Glomerular endothelial cell (primary cell): Measurements from ENCODE around the gene CDC42BPB. TPM values are rescaled to one million over a fixed set of nuclear protein-coding genes. Genes with fewer than 3 reads are reported as not detected.
"Not testable (repeated sequence)": the region's sequence is repeated elsewhere in the genome, so short reads cannot be mapped to it uniquely, and the experiment has no call there.

Experiments used
- DNase-seq: peaks from one replicate; pipeline ENCODE4 v3.0.0-alpha.2; 2011; ENCODE audit warnings: low read depth, low spot score; ENCODE audit errors: extremely low read depth
- total RNA-seq: library from RNA; depleted of rRNA; stranded (reverse); fragments of >200 nt; gene quantifications from 2 replicates; pipeline ENCODE4 v1.2.3, GENCODE V29; 2015

Gene CDC42BPB
- total RNA-seq, 1 donor from 2014 or later, result 191 TPM

DNA sequence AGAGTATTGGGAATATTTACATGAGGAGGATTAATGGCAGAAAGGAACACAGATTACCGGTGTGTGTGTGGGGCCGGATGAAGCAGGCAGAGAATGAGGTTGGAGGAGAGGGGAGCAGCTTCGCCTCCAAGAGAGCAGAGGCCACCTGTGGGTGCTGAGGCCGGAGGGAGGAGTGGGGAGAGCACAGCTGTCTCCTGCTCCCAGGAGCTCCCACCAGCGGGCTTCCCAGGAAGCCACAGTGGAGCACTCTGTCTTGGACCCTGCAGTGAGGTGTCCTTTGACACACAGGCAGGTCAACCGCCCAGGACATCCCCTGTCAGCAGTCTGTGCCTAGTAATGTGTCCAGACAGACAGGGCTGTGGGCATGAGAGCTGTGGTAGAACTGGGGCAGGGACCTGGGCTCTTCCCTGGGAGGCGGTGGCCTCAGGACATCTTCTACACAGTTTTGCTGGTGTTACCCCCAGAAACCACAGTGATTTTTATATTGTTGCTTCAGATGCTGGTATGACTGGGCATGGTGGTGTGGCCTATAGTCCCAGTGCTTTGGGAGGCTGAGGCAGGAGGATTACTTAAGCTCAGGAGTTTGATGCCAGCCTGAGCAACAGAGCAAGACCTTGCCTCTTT is 153.3 kb downstream of the CDC42BPB start:
- no peak for DNase-seq

DNA sequence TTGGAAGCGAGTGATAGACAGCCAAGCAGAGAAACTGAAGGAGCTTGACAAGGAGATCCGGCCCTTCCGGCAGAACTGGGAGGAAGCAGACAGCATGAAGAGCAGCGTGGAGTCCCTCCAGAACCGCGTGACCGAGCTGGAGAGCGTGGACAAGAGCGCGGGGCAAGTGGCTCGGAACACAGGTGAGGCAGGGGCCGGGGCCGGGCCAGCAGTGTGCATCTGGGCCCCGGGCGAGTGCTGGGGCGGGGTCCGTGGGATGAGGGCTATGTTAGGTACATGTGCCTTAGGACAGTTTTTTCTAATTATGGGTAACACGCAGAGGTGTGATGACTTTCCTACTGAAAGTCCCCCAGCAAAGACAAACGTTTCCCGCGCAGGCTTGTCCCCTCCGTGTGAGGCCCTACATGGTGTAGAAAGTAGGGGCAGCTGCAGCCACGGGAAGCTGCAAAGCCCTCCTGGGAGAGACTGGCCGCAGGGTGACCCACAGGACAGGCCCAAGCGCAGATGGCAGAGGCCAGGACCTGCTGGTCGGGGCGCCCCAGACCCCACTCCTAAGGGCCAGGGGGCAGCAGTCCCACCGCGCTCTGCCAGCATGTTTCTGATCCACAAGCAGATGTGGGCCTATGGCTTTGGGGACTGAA is 154.0 kb downstream of the CDC42BPB start:
- no peak for DNase-seq

DNA sequence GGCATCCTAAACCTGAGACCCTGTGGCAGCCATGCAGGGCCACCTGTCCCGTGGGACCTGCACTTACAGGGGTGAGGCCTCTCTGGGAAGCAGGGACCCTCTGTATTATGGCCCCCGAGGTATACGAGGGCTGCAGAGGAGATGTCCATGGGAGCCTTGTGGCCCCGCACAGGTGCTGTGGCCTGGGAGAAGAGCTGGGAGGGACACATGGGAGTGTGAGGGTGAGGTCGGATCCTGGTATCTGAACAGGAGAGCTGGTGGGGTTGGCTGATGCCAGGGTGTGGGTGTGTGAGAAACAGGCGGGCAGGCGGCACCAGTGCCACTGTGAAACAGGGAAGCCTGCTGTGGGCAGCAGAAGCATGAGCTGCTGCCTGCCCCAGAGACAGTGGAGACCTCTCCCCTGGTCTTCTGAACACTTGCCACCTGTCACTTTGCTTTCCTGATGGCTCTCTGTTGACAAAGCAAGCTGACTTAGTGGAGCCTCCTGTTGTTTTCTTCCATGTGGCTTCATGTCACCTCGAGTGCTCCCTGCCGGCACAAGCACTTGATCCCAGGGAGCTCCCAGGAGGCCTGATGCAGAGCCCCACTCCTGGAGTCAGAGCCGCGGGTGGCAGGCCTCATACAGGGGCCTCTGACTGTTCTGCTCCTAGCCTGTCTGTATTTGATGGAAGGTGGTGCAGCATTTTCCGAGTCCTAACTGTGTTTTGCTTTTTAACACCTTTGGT is 154.7 kb downstream of the CDC42BPB start:
- no peak for DNase-seq

DNA sequence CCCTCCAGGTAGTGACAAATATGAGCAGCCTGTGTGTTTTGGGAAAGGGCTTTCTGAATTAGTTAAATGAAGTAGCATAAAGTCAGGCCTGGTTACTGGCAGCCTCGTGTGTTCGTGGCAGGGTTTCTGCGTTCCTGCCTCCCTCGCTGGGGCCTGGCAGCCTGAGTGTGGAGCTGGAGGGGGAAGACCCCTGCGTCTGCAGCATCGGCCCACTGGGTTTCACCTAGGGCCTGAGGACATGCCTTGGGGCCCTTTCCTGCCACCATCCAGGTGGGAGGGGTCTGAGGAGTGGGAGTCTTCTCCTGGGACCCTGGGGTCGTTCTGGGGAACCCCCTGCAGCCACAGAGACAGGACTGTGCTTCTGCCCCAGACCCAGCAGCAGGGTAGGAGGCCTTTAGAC is 155.3 kb downstream of the CDC42BPB start:
- no peak for DNase-seq

DNA sequence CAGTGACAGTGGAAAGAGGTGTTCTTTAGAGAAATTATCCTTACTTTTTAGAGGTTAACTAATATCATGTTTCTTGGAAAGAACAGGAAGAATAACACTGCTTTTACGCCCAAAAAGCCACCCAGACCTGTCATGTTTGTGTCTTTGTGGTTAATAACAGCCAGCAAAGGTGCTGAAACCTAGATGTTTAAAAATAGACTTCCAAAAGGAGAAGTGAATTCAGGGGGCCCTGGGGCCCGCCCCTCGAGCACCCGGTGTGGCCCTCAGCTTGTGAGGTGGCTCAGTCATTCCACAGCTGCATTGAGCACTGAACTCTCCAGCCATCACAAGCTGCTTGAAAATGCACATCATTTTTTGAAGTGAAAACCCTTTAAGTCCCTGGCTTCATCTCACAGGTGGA is 155.7 kb downstream of the CDC42BPB start:
- no peak for DNase-seq

DNA sequence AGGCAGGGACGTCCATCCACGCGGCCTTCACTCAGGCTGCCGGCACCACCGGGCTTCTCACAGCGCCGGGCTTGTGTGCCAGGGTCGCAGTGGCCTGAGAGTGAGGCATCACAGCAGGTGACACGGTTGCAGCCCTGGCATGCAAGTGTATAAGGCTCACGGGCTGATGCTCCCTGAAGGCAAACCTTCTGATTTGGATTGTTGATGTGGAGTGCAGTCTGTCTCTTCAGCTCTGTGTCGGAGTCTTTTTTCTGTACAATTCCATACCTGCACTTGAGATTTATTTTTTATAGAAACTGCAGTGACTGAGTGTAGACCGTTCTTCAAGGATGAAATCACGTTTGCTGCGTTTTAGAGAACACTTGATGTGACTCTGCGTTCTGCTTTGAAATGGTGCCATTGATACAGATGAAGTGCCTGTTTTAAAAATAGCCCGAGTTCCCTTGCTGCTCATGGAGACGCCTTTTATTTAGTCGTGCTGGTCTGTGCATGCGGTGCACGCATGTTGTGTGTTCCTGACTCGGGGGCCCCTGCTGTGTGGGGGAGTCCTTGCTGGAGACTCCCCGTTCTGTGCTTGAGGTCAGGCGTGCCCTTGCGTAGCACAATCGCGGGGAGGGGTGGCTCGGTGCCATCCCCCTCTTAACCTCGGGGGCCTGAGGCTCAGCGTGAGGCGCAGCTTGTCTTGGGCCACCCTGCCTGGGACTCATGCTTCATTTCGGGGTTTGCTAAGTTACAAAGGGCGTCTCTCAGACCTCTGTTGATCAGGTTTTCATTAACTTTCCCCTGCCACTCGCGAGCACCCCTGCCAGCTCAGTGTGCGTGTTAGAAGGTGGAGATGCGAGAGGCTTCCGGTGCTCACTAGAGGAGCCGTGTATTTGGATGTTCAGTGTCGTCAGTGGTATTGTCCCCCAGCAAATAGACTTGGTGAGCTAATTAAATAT is 156.4 kb downstream of the CDC42BPB start:
- DNase-seq, result no peak

DNA sequence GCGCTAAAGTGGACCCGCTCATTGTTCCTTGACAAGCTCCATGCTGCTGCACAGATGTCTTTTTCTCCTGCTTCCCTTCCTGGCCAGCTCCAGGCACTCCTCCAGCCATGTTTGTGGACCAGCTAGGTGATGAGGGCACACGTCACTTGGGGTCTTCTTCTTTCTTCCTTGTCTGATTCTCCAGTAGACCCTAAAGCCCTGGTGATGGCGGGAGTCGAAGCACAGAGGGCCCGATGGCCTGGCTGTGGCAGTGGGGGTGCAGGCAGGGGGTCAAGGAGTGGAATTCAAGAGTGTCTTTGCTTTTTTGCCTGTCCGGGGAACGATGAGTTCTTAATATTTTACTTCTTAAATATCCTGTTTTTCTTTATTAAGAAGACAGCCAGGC is 157.8 kb downstream of the CDC42BPB start:
- DNase-seq, result no peak

DNA sequence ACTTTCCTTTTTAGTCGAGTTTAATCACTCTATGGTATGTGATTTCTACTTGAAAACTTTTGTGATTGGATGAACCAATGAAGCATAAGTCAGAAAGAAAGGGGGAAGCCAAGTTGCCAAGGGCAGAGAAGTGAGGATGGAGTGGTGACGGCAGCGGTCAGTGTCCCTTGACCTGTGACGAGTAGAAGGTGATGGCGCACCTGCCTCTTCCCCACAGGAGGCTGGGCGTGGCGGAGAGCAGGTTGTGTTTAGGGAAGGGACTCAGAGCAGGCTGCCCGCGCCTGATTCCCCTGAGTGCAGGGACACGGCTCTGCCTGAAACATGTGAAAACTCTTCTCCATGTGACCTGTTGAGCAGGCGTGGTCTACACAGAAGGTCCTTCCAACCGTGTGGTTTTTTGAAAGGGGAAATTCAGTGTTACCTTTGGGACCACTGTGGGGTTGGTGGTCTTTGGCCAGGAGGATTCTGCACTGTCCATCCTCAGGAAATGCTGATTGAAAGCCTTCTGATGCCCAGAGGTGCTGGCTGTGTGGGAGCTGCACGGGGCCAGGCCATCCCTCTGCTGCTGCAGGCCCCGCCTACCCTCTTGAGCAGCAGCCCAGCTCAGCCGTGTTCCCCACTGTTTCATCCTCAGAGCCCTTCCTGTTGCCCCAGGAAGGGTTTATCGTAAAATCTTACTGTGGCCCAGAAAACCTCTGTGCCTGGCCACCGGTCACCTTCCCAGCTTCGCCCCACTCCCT is 158.4 kb downstream of the CDC42BPB start:
- DNase-seq, result no peak

DNA sequence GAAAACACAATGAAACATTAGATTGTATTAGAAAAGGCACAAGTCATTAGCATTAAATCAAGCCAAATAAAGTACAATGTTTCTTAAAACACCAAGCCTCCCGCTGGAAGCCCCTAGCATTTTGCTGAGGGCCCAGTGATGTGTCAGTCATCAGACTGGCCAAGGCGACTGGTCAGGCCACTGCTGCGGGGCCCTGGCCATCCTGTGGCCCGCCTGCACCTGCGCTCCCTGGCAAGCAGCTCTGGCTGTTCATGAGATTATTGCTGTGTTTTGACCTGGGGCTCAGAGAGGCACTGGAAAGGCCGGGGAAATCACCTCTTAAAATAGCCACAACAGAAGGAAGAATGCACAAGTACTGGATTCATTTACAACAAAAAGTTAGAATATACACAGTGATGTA is 159.1 kb downstream of the CDC42BPB start:
- DNase-seq, result no peak

DNA sequence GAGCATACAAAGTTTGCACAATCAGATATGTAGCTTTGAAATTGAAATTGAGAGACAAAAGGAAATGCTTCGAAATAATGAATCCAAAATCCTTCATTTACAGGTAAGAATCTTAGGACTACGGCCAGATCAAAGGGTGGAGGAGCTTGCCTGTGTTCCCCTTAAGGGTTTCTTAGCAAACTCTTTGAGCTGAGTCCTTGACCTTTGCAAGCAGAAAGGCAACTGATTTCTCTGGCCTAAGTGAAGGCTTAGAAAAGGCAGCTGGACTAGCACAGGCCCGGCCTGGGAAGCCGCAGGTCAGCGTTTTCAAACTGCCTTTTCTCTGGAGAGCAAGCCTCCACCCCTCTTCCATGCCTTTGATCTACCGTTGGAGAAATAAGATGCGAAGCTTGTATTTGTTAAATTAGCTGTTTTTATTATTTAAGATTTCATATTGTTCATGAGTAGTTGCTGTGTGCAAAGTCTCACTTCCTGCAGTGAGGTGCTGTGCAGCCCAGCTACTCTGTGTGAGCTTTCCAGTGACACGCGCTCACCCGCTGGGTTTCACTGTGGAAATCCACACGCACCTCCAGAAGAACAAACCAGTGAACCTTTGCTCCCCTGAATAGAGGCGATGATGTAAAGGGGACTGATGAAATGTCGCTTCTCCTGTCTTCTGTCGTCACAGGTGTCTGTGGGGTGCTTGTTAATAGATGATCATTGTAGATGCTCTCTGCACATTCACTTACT is 159.9 kb downstream of the CDC42BPB start:
- DNase-seq, result no peak

DNA sequence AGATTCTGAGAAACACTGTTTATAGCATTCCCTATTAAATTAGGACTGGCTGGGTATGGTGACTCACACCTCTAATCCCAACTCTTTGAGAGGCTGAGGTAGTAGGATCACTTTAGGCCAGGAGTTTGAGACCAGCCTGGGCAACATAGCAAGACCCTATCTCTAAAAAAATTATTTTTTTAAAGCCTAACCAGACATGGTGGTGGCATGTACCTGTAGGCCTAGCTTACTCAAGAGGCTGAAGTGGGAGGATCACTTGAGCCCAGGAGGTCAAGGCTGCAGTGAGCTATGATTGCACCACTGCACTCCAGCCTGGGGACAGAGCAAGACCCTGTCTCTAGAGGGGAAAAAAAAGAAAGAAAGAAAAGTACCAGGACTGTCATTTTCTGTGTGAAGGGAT is 160.6 kb downstream of the CDC42BPB start:
- not testable (repeated sequence) for DNase-seq

DNA sequence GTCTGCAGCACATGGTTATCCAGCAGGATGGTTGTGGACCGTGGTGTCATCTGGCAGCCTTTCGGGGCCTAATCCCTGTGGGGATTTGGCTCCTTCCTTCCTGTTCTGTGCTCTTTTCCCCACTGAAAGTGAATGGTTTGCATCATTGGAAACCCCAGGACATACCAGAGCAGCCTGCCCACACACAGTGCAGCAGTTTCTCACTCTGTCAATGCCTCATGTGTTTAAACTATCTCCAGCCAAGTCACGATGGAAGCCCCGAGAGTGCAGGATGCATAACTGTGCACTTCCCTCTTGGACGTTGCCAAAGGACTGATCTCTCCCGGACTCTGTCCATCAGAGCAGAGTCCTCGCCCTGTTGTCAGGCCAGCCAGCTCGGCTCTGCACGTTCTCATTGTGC is 163.9 kb downstream of the CDC42BPB start:
- no peak for DNase-seq

DNA sequence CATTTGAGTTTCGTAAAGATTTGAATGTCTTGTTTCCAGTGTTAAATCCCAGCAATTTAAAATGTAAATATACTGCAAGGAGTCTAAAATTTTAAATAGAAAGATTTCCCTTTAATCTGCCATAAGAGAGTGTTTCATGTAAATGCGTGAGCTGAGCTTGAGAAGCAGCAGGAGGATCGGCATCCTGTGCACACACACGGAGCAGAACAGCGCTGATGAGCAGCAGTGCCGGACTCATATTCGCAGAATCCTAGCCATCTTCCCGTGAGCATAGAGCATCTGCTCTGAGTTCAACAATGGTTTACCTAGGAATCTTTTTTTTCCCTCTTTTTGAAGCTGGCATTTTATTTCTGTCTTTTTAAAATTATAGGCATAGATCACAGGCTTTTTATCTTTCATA is 164.7 kb downstream of the CDC42BPB start:
- DNase-seq, result no peak

DNA sequence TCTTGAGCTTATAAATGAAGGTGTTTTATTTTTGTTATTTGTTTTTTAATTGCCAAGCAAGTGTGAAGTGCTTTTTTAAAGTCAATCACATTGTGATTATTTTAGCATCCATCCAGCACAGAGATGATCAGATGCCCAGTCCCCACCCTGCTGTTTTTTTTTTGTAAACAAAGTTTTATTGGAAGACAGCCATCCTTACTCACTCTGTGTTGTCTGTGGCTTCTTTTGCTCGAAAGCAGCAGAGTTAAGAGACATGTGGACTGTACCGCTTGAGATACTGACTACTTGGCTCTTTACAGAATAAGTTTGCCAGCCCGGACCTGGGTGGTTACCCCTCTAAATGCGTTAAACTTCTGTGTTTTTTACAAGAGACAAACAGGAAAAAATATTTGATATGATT is 165.8 kb downstream of the CDC42BPB start:
- DNase-seq, result no peak

DNA sequence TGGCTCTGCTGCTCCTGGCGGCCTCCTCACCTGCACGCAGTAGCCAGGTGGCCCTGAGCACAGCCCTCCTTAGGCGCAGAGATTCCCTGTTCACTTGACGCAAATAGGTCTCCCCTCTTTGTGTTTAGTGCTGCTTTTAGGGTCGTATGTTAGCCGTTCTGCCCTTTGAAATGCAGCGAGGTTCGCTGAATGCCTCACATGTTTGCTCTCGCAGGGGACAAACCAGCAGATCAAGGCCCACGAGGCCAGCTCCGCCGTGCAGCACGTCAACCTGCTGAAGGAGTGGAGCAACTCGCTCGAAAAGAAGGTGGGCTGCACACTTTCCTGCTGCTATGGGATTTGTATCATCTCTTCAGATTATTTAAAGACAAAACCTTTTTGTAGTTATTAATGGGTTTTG is 166.2 kb downstream of the CDC42BPB start:
- no peak for DNase-seq

DNA sequence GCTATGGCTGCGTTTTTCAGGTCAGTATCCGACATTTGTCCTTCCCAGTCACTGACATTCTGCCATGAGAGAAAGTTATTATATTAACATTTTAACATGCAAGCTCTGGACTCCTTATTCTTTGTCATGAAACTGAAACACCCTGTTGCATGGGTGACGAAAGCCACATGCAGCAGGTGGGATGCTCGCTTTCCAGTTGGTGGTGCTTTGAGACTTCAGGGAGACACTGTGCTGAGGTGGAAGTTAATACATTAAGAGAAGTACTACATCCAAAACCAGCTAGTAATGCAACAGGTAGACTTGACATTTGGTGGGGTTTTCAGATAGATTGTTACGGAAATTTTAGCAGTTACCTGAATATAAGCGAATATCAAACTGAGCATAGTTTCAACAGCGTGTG is 167.7 kb downstream of the CDC42BPB start:
- no peak for DNase-seq

DNA sequence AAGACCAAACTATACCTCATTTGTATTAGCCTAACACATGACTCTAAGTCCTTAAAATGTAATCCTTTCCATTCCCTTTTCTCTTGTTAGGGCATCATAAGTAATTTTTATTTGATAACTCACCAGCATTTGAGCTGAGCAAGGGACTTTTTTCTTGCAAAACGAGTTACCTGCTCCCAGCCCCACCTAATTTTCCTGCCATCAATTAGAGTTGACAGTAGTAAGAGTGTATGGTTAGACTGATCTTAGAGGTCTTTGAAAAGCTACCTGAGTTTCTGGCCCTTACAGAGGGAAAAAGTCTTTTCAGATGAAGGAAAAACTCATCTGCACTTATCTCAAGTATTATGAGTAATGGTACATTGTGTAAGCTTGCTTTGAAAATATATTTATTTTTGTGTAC is 168.6 kb downstream of the CDC42BPB start:
- DNase-seq, result no peak

DNA sequence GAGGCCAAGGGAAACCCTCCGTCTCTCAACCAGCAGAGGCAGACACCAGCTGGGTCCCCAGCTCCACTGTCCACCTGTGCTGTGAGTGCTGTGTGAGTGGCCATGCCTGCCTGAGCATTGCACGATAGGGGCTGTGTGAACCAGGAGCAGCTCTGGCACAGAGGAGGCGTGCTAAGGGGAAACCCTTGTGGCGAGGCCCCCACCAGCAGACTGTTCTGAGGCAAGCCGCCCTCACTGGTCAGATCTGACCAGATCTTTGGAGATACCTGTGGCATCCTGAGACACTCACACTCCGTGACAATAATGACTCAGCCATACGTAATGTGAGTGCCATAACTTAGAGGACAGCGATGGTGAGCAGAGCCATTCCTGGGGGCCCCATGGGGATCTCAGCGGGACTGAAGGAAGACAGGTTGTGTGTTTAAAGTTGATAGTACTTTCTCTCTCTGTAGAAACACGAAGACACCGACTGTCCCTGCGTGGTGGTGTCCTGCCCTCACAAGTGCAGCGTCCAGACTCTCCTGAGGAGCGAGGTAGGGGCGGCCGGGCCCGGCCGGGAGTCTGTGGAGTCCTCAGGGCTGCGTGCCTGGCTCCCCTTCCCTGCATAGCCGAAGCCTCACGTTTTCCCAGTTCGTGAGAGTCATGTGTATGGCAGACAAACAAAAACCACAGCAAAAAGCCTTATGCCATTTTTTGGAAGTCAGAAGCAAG is 171.5 kb downstream of the CDC42BPB start:
- DNase-seq, result no peak

DNA sequence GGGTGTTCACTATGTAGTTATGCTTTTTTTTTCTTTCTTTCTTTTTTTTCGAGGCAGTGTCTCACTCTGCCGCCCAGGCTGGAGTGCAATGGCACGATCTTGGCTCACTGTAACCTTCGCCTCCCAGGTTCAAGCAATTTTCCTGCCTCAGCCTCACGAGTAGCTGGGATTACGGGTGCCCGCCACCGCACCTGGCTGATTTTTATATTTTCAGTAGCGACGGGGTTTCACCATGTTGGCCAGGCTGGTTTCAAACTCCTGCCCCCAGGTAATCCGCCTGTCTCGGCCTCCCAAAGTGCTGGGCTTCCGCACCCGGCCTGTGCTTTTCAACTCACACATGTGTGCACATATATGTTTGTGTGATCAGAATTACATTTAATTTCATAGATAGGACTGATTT is 173.8 kb downstream of the CDC42BPB start:
- DNase-seq, result no peak
